ENCODE results near the gene CDKN2AIP.
A peak's percentile ranks its signal among the peaks of the same experiment; 100 is the strongest.

CDKN2AIP gene

GRCh38 chr4:183469936-183470335 is 25.5 kb downstream of the CDKN2AIP start:
- Histone ChIP-seq H3K4me2 (ENCODE audit: low read length) (no peak overlapping the region), H2AFZ (ENCODE audit: low read length) (no peak overlapping the region), H3K9ac (ENCODE audit: low read length) (no peak overlapping the region), H3K27ac (ENCODE audit: low read depth, low read length, poor library complexity, severe bottlenecking) (no peak overlapping the region), H3K9me3 (ENCODE audit: low read length) (no peaks in the 10 kb centered on the region), H3K36me3 (ENCODE audit: insufficient read depth, low read length) (no peaks in the 10 kb centered on the region), H3K4me3 (ENCODE audit: low read depth, low read length, poor library complexity, severe bottlenecking) (no peak overlapping the region), H4K20me1 (ENCODE audit: insufficient read depth, low read length) (no peaks in the 10 kb centered on the region), H3K79me2 (ENCODE audit: insufficient read depth, low read length) (no peaks in the 10 kb centered on the region), H3F3A (ENCODE audit: insufficient read depth, low read length) (no peaks in the 10 kb centered on the region), H3K9me2 (ENCODE audit: low read depth, low read length) (no peaks in the 10 kb centered on the region), H3K4me1 (ENCODE audit: insufficient read depth, low read length, severe bottlenecking) (no peaks in the 10 kb centered on the region), H3K27me3 (ENCODE audit: insufficient read depth, low read length) (no peaks in the 10 kb centered on the region)
- TF ChIP-seq EZH2 (IDR thresholded peaks at IDR 0.05; ENCODE audit: borderline replicate concordance, low read length) (no peak), CTCF (IDR thresholded peaks at IDR 0.05; ENCODE audit: low read length) (no peak)

- Histone ChIP-seq H3K9me3 (ENCODE audit: low read length) (no peaks in the 10 kb centered on the region), H3K79me2 (ENCODE audit: insufficient read depth, low read length) (no peaks in the 10 kb centered on the region), H3F3A (ENCODE audit: insufficient read depth, low read length) (no peaks in the 10 kb centered on the region), H2AFZ (ENCODE audit: low read length) (no peak overlapping the region), H3K4me3 (ENCODE audit: low read depth, low read length, poor library complexity, severe bottlenecking) (no peak overlapping the region), H3K27me3 (ENCODE audit: insufficient read depth, low read length) (no peaks in the 10 kb centered on the region), H3K36me3 (ENCODE audit: insufficient read depth, low read length) (no peaks in the 10 kb centered on the region), H3K9me2 (ENCODE audit: low read depth, low read length) (no peaks in the 10 kb centered on the region), H4K20me1 (ENCODE audit: insufficient read depth, low read length) (no peaks in the 10 kb centered on the region), H3K9ac (ENCODE audit: low read length) (no peak overlapping the region), H3K4me2 (ENCODE audit: low read length) (no peak overlapping the region), H3K4me1 (ENCODE audit: insufficient read depth, low read length, severe bottlenecking) (no peaks in the 10 kb centered on the region), H3K27ac (ENCODE audit: low read depth, low read length, poor library complexity, severe bottlenecking) (no peak overlapping the region)
- TF ChIP-seq CTCF (IDR thresholded peaks at IDR 0.05; ENCODE audit: low read length) (no peak), EZH2 (IDR thresholded peaks at IDR 0.05; ENCODE audit: borderline replicate concordance, low read length) (no peak)
These were observed 26.4 kb downstream of the CDKN2AIP start for GRCh38 chr4:183470821-183471220.

- H3K36me3 ChIP-seq (ENCODE audit: insufficient read depth, low read length): no peaks in the 10 kb centered on the region
- H3K4me1 ChIP-seq (ENCODE audit: insufficient read depth, low read length, severe bottlenecking): no peaks in the 10 kb centered on the region
- H3K9me3 ChIP-seq (ENCODE audit: low read length): no peaks in the 10 kb centered on the region
- H3K4me3 ChIP-seq (ENCODE audit: low read depth, low read length, poor library complexity, severe bottlenecking): no peak overlapping the region
- TF ChIP-seq EZH2 (IDR thresholded peaks at IDR 0.05; ENCODE audit: borderline replicate concordance, low read length) (no peak), CTCF (IDR thresholded peaks at IDR 0.05; ENCODE audit: low read length) (peak; percentile 89)
- H3K27me3 ChIP-seq (ENCODE audit: insufficient read depth, low read length): no peaks in the 10 kb centered on the region
- H4K20me1 ChIP-seq (ENCODE audit: insufficient read depth, low read length): no peaks in the 10 kb centered on the region
- H2AFZ ChIP-seq (ENCODE audit: low read length): no peak overlapping the region
- H3K27ac ChIP-seq (ENCODE audit: low read depth, low read length, poor library complexity, severe bottlenecking): no peak overlapping the region
- H3K79me2 ChIP-seq (ENCODE audit: insufficient read depth, low read length): no peaks in the 10 kb centered on the region
- H3F3A ChIP-seq (ENCODE audit: insufficient read depth, low read length): no peaks in the 10 kb centered on the region
- no peak overlapping the region for H3K9ac ChIP-seq (ENCODE audit: low read length)
- H3K9me2 ChIP-seq (ENCODE audit: low read depth, low read length): no peaks in the 10 kb centered on the region
- H3K4me2 ChIP-seq (ENCODE audit: low read length): no peak overlapping the region
These were observed 27.7 kb downstream of the CDKN2AIP start for GRCh38 chr4:183471946-183472708.

Data from OCI-LY1 (cell line).